NCI-H1417 treated with DMSO at 0.1 percent for 48 hours (cell line): ENCODE data around the gene MST1.
A peak's percentile ranks its signal among the peaks of the same experiment; 100 is the strongest.

Experiments used
- DNase-seq: peaks from one replicate; lab custom pipeline; 2025; lab: John Stamatoyannopoulos, UW

The MST1 gene

GRCh38 chr3:49689046-49689907 lies at the start of gene MST1, which contains the start of gene RNF123:
Gene MST1 (minus strand): TSS chr3:49689474. CDS start chr3:49688691, 783 bp downstream.
Gene RNF123 (plus strand): TSS chr3:49689557. CDS start chr3:49691166, 1,609 bp downstream.
- DNase-seq, result no peak

GRCh38 chr3:49738067-49738713 lies 48.9 kb upstream of the MST1 start:
- DNase-seq, result no peak

- no peak for DNase-seq
Measured at GRCh38 chr3:49734752-49735151, 45.5 kb upstream of the MST1 start.

GRCh38 chr3:49733551-49733950 lies 44.3 kb upstream of the MST1 start:
- no peak for DNase-seq

GRCh38 chr3:49732597-49732996 lies 43.3 kb upstream of the MST1 start:
- no peak for DNase-seq

GRCh38 chr3:49729966-49730609 lies 40.8 kb upstream of the MST1 start:
- DNase-seq, result no peak

GRCh38 chr3:49727924-49728361 lies 38.7 kb upstream of the MST1 start:
- DNase-seq, result no peak

GRCh38 chr3:49727154-49727923 lies 38.1 kb upstream of the MST1 start:
- no peak for DNase-seq

GRCh38 chr3:49725906-49726681 lies 36.8 kb upstream of the MST1 start:
- no peak for DNase-seq

- DNase-seq, result no peak
Measured at GRCh38 chr3:49724586-49724985, 35.3 kb upstream of the MST1 start.

- peak; percentile 43 for DNase-seq
Measured at GRCh38 chr3:49723628-49724551, 34.6 kb upstream of the MST1 start, which contains the start of gene GMPPB. Gene GMPPB (minus strand): TSS chr3:49723951. CDS start chr3:49723726, 225 bp downstream.

GRCh38 chr3:49723296-49723627 lies 34.0 kb upstream of the MST1 start:
- no peak for DNase-seq

GRCh38 chr3:49722896-49723295 lies 33.6 kb upstream of the MST1 start:
- DNase-seq, result no peak

GRCh38 chr3:49721896-49722781 lies 32.9 kb upstream of the MST1 start:
- no peak for DNase-seq

GRCh38 chr3:49721596-49721895 lies 32.3 kb upstream of the MST1 start:
- DNase-seq, result no peak

GRCh38 chr3:49720855-49721595 lies 31.8 kb upstream of the MST1 start:
- DNase-seq, result no peak

GRCh38 chr3:49719214-49719884 lies 30.1 kb upstream of the MST1 start, which contains the start of gene AMIGO3:
Gene AMIGO3 (minus strand): TSS chr3:49719684. CDS start chr3:49719465, 219 bp downstream.
- no peak for DNase-seq

GRCh38 chr3:49718858-49719213 lies 29.6 kb upstream of the MST1 start:
- DNase-seq, result no peak
